WERI-Rb-1 (cell line): ENCODE data around the gene LRP1.

ENCODE experiments used
- DNase-seq: peaks from one replicate; pipeline ENCODE4 v3.0.0-alpha.2; 2020
- H3K27ac ChIP-seq: fragments of 250-450 bp; sonication (Bioruptor Pico); 2 replicates; pipeline ENCODE4 v1.5.1; 2020; ENCODE audit warnings: mild to moderate bottlenecking, moderate library complexity
- H3K27me3 ChIP-seq: fragments of 250-450 bp; sonication (Bioruptor Pico); 2 replicates; pipeline ENCODE4 v1.5.1; 2021; ENCODE audit warnings: mild to moderate bottlenecking, low read depth, moderate library complexity; ENCODE audit not compliant: insufficient read depth, severe bottlenecking
- H3K36me3 ChIP-seq: fragments of 250-450 bp; sonication (Bioruptor Pico); 2 replicates; pipeline ENCODE4 v1.5.1; 2020; ENCODE audit warnings: mild to moderate bottlenecking, moderate library complexity
- H3K4me3 ChIP-seq: 2 replicates; pipeline ENCODE4 v1.5.1; 2011; ENCODE audit warnings: low read depth, mild to moderate bottlenecking, control low read depth, low read length
- H3K9me3 ChIP-seq: fragments of 250-450 bp; sonication (Bioruptor Pico); 2 replicates; pipeline ENCODE4 v1.5.1; 2021; ENCODE audit warnings: mild to moderate bottlenecking, moderate library complexity; ENCODE audit not compliant: severe bottlenecking
- TF ChIP-seq, protein P1 (sequence below): IDR thresholded peaks from 2 replicates; pipeline ENCODE4 v1.5.1; 2011; ENCODE audit warnings: low read depth, mild to moderate bottlenecking, control low read depth, inconsistent platforms, low read length

Gene LRP1

DNA sequence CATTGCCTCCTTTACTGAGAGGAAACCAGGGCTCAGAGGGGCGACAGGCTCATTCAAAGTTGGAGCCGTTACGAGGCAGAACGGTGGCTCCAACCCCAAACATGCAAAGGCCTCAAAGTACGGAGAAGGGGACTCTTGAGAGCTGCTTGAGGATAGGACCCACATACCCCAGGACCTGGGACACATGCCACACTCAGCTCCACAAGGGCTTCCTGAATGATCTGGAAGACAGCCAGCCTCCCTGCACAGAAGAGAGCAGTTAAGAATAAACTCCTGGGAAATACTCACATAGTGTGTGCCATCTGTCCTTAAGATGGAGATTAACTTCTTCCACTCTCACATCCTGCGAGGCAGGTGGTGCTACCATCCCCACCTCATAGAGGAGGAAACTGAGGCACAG lies 61.8 kb downstream of the LRP1 start:
- no peak for DNase-seq

DNA sequence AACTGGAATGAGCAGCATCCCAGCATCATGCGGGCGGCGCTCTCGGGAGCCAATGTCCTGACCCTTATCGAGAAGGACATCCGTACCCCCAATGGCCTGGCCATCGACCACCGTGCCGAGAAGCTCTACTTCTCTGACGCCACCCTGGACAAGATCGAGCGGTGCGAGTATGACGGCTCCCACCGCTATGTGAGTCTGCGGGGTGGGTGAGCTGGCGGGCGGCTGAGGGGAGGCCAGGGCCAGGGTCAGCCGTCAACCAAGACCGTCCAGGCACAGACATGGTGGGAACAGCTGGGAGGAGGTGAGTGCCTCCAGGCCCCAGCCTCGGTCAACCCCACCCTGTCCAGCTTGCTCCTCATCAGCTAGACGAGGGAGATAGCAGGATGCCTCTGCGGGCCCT lies 62.5 kb downstream of the LRP1 start:
- DNase-seq, result no peak
- TF ChIP-seq, protein P1, sequence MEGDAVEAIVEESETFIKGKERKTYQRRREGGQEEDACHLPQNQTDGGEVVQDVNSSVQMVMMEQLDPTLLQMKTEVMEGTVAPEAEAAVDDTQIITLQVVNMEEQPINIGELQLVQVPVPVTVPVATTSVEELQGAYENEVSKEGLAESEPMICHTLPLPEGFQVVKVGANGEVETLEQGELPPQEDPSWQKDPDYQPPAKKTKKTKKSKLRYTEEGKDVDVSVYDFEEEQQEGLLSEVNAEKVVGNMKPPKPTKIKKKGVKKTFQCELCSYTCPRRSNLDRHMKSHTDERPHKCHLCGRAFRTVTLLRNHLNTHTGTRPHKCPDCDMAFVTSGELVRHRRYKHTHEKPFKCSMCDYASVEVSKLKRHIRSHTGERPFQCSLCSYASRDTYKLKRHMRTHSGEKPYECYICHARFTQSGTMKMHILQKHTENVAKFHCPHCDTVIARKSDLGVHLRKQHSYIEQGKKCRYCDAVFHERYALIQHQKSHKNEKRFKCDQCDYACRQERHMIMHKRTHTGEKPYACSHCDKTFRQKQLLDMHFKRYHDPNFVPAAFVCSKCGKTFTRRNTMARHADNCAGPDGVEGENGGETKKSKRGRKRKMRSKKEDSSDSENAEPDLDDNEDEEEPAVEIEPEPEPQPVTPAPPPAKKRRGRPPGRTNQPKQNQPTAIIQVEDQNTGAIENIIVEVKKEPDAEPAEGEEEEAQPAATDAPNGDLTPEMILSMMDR, result no peak
- H3K36me3 ChIP-seq, result no peaks in the 10 kb centered on the region
- H3K9me3 ChIP-seq, result no peaks in the 10 kb centered on the region
- no peaks in the 10 kb centered on the region for H3K27me3 ChIP-seq
- H3K4me3 ChIP-seq, result no peak overlapping the region
- no peak overlapping the region for H3K27ac ChIP-seq

More for the DNA sequence above, 61.8 kb downstream of the LRP1 start:
- Histone ChIP-seq H3K4me3 (no peak overlapping the region), H3K27ac (peak overlapping the region; percentile 33; the same call in 1 of the 2 replicates), H3K36me3 (no peaks in the 10 kb centered on the region), H3K9me3 (no peaks in the 10 kb centered on the region), H3K27me3 (no peaks in the 10 kb centered on the region)
- TF ChIP-seq, protein P1, result no peak

DNA sequence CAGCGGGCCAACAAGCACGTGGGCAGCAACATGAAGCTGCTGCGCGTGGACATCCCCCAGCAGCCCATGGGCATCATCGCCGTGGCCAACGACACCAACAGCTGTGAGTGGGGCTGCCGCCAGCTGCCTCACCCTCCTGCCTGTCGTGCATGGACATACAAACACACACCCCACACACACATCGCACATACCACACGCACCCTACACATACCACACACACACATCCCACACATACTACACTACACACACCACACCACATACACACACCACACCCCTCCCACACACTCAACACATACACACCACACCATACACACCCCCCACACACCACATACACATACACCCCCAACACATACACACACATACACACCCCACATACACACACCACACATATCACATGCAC lies 63.1 kb downstream of the LRP1 start:
- Histone ChIP-seq H3K27me3 (no peaks in the 10 kb centered on the region), H3K36me3 (peaks cover 4% of the 10 kb centered on the region; the same call in 1 of the 2 replicates), H3K27ac (no peak overlapping the region), H3K9me3 (no peaks in the 10 kb centered on the region), H3K4me3 (no peak overlapping the region)
- TF ChIP-seq, protein P1, result no peak
- DNase-seq, result no peak

DNA sequence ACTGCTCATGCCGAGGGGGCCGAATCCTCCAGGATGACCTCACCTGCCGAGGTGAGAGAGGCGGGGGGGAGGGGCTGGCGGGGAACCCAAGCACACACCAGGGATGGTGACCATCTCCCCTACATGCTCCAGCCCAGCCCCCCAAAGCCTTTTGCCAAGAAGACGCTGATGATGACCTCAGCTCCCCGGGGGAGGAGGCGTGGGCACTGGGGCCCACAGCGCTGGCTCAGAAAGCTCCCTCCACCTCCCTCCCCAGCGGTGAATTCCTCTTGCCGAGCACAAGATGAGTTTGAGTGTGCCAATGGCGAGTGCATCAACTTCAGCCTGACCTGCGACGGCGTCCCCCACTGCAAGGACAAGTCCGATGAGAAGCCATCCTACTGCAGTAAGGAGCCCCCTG lies 64.6 kb downstream of the LRP1 start:
- TF ChIP-seq, protein P1, result no peak
- H3K27ac ChIP-seq, result no peak overlapping the region
- no peaks in the 10 kb centered on the region for H3K9me3 ChIP-seq
- no peak for DNase-seq
- no peaks in the 10 kb centered on the region for H3K27me3 ChIP-seq
- peaks cover 4% of the 10 kb centered on the region; the same call in 1 of the 2 replicates for H3K36me3 ChIP-seq
- H3K4me3 ChIP-seq, result no peak overlapping the region

DNA sequence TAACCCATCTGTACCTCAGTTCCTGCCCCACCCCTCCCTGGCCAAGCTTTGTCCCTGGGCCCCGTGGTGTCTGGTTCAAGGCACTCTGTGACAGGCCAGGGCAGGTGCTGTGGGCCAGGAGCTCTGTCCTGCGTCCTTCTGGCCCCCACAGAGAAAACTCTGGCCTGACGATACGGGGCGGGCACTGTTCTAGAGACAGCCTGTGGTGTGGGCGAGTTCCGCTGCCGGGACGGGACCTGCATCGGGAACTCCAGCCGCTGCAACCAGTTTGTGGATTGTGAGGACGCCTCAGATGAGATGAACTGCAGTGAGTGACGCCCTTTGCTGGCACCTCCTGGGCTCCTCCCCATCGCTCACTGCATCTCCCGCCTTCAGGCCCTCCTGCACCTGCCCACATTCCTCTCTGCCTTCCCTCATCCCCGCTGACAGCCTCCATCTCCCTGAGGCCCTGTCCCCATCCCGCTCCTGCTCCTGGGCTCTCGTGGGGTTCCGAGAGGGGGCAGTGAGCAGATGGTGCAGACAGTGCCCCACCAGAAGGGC lies 65.5 kb downstream of the LRP1 start:
- Histone ChIP-seq H3K36me3 (peaks cover 4% of the 10 kb centered on the region; the same call in 1 of the 2 replicates), H3K27me3 (no peaks in the 10 kb centered on the region), H3K27ac (no peak overlapping the region), H3K4me3 (no peak overlapping the region), H3K9me3 (no peaks in the 10 kb centered on the region)
- TF ChIP-seq, protein P1, result no peak
- DNase-seq, result no peak

DNA sequence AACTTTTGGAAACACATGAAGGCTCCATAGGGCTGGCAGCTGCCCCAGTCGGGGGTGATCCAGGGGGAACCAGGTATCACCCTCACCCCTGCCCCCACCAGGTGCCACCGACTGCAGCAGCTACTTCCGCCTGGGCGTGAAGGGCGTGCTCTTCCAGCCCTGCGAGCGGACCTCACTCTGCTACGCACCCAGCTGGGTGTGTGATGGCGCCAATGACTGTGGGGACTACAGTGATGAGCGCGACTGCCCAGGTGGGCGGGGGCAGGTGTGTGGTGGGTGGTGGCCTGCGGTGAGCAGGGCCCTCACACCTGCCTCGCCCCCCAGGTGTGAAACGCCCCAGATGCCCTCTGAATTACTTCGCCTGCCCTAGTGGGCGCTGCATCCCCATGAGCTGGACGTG lies 66.0 kb downstream of the LRP1 start:
- Histone ChIP-seq H3K27me3 (no peaks in the 10 kb centered on the region), H3K27ac (no peak overlapping the region), H3K36me3 (peaks cover 4% of the 10 kb centered on the region; the same call in 1 of the 2 replicates), H3K9me3 (no peaks in the 10 kb centered on the region), H3K4me3 (no peak overlapping the region)
- no peak for DNase-seq
- TF ChIP-seq, protein P1, result no peak
